GM21423 (cell line): Measurements from ENCODE around the gene BCKDHB.
"Not testable (repeated sequence)": the region's sequence is repeated elsewhere in the genome, so short reads cannot be mapped to it uniquely, and the experiment has no call there.

ENCODE experiments used
- ATAC-seq: cut with Tn5 transposase; IDR thresholded peaks from one replicate; pipeline ENCODE4 v1.9.1; 2021; ENCODE audit warnings: mild to moderate bottlenecking, moderate library complexity; ENCODE audit not compliant: unreplicated experiment

Gene BCKDHB

DNA sequence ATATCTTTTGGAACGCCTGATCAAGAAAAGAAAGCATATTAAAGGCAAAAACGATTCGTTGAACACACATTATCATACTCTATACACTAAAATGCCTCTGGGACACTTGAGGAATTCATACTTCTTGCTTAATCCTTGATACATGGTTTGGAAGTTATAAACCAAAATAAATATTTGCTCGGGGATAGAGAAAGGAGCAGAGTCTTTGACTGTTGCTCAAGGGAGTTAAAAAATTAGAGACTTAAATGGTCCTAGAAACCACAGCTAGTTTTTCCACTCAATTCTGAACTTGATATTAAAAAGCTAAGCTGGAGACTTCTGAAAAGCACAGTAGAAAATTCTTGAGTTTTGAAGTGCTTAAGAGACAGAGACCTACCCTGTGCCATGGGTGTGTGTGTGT lies 98.9 kb downstream of the BCKDHB start:
- no peak for ATAC-seq

DNA sequence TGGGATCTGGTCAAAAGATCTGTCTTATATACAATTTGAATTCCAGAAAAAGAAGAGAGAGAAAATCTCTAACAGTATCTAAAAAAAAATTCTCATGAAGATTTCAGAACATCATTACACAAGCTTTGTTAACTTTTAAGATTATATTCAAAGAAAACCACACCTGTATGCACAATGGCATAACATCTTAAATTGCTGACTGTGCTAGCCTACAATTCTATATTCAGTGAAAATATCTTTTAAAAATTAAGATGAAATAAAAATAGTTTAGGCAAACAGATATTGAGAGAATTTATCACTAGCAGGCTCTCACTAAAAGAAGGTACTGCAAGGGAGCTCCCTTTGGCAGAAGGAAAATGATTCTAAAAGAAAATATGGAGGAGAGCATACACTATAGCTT lies 100.3 kb downstream of the BCKDHB start:
- no peak for ATAC-seq

- ATAC-seq: no peak
Observed at GRCh38 chr6:80209430-80209829, 103.0 kb downstream of the BCKDHB start.

- peak; percentile 51 for ATAC-seq
Observed at GRCh38 chr6:80210618-80211017, 104.1 kb downstream of the BCKDHB start.

GRCh38 chr6:80211286-80211685 lies 104.8 kb downstream of the BCKDHB start:
- peak; percentile 34 for ATAC-seq

- not testable (repeated sequence) for ATAC-seq
Observed at GRCh38 chr6:80211890-80212289, 105.4 kb downstream of the BCKDHB start.

GRCh38 chr6:80214436-80215022 lies 108.1 kb downstream of the BCKDHB start:
- peak; percentile 68 for ATAC-seq

GRCh38 chr6:80215063-80215462 lies 108.6 kb downstream of the BCKDHB start:
- ATAC-seq: no peak

DNA sequence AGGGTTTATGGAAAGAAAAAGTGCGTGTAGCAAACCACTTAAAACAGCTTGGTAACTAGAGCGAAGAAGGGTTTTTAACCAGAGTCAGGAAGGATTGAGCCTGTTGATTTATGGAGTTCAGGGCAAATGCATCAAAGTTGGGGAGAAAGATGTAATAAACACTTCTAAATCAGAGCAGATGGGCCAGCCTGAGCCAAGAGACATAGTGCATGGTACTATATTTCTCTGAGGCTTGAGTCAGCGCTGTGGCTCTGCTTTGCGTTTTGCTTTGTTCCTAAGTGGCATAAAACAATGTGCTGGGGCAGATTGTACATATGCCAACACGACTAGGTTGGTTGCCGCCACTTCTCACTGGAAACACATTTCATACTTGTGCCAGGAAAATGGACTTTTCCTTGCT lies 111.3 kb downstream of the BCKDHB start:
- no peak for ATAC-seq

DNA sequence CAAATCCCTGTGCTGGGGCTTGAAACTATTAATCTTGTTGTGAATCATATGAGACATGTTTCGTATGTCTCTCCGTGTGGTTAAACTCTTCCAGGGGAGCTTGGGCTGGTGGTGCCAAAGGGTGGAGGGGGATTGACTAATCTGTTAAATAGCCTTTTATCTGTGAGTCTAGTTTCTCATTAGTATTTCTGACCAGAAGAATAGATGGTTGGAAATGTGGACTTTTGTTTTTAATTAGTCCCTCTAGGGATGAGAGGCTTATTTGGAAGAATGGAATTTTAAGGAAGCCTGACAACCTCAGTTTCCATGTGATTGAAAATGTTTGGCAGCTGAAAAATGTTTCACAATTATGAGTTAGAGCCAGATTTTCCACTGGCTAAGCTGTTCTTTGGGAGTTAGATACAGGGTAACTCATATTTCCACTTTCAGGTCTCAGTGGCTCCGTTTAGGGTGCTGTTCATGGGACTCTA lies 117.3 kb downstream of the BCKDHB start:
- ATAC-seq: no peak

DNA sequence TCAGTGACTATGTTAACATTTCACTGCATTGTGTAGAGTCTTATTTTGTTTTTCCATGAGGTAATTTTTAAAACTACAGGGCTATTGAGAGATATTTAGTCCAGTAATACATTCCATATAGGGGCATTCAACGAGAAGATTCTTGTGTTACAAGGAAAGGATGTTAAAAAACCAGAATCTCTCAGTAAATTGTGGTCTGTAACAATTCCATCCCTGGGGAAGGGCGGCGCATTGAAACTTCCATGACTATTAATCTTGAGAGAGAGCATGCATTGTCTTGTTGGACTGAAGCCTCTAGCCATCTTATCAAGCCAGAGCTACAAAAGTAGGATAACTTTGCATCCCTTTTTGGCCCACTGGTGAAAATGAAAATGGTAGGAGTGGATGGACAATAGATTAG lies 119.7 kb downstream of the BCKDHB start:
- ATAC-seq: no peak

DNA sequence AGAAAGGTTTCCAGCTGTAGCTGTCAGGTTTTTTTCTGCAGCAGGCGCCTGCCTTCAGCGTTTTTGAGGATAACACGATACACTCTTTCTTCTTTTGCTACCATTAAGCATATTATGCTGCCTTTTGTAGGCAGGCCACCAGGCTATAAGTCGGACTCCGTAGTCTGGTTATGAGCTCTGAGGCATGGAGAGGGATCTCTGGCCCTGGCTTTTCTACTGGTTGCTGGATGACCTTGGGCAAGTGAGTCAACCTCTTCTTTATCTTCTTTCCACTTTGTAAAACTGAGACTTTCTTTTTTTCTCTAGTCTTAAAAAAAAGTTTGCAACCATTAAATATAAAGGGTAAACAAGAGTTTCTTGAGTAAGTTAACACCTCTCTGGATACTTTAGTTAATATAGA lies 120.2 kb downstream of the BCKDHB start:
- ATAC-seq: no peak

- no peak for ATAC-seq
Observed at GRCh38 chr6:80227545-80228105, 121.2 kb downstream of the BCKDHB start.

- ATAC-seq: no peak
Observed at GRCh38 chr6:80233262-80233661, 126.8 kb downstream of the BCKDHB start.

DNA sequence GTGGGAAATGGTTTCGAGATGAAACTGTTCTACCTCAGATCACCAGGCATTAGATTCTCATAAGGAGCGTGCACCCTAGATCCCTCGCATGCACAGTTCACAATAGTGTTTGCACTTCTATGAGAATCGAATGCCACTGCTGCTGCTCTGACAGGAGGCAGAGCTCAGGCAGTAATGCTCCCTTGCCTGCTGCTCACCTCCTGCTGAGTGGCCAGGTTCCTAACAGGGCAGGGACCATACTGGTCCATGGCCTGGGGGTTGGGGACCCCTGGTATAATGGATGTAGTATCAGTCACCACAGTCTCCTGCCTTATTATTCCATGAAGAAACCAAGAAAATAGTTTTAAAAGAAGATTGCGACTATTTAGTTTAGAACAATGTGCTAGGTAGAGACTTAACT lies 127.5 kb downstream of the BCKDHB start:
- no peak for ATAC-seq

DNA sequence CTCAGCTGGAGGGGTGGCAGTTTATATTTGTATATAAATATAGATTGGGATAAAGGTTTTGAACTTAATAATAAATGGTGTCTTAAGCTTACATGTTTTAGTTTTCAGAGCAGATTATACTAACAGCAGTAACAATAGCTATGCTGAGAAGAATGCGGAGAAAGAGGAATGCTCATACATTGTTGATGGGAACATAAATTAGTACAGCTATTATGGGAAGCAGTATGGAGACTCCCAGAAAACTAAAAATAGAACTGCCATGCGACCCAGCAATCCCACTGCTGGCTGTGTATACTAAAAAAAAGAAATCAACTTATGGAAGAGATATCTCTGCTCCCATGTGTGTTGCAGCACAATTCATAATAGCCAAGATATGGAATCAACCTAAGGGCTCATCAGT lies 127.9 kb downstream of the BCKDHB start:
- no peak for ATAC-seq

DNA sequence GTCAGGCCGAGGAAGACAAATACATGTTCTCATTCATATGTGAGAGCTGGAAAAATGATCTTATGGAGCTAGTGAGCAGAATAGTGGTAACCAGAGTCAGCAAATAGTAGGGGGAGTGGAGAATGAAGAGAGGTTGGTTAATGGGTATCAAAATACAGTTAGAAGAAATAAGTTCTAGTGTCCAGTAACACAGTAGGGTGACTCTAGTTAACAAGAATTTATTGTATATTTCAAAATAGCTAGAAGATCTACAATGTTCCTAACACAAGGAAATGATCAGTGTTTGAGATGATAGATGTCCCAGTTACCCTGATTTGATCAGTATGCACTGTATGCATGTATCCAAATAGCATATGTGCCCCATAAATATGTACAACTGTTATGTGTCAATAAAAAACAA lies 128.4 kb downstream of the BCKDHB start:
- no peak for ATAC-seq

GRCh38 chr6:80235647-80236046 lies 129.2 kb downstream of the BCKDHB start:
- no peak for ATAC-seq

GRCh38 chr6:80238754-80239153 lies 132.3 kb downstream of the BCKDHB start:
- ATAC-seq: not testable (repeated sequence)

DNA sequence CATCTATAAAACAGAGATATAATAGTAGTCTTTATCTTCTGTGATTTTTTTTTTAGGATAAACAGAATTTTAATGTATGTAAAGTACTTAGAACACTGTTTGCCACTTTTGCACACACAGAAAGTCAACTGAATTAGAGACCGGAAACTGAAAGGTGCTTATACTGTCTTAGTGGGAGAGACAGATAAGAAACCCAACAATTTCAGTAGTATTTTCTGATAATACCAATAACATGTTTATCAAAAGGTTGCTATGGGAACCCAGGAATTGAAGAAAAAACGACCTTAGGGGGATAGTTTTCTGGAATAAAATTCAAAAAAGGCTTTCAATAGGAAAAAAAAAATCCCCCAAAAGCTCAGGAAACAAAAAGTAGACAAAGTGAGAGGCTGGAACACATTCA lies 138.6 kb downstream of the BCKDHB start:
- ATAC-seq: no peak

DNA sequence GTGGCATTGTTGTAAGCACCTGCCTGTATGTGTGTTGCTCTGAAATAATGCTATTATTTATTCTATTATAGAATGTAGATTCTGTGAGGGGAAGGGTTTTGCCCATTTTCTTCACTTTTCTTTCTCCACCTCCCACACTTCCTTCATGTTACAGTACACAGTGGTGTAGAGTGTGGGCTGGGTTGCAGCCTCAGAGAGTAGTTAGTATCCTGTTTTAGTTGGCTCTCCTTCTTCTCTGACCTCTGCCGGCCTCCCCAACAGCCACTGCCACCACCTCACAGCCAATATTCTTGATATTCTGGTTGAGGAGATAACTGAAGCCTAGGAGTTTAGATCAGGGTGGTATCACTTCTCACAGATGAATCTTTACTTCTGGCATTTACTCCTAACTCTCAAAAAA lies 143.4 kb downstream of the BCKDHB start:
- no peak for ATAC-seq

GRCh38 chr6:80250391-80250997 lies 144.0 kb downstream of the BCKDHB start:
- ATAC-seq: no peak

DNA sequence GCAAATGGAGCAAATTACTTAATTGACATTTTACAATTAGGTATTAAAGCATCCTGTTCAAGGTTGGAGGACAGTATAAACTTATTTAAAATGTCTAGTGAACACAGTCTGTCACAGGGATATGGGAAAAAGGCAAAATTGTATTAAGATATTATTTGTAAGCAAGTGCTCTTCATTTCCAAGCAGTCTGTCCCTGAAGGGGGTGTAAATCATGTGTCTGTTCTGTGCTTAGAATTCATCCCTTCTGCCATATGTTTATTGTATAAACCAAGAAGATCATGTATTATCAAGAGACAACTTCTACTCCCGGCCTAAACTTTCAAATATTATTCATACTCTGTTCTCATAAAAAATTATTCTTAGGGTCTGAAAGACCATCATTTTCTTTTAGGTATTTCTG lies 144.8 kb downstream of the BCKDHB start:
- ATAC-seq: no peak
